ENCODE data around the gene LRRC7.

- TF ChIP-seq CTCF (IDR thresholded peaks at IDR 0.05) (no peak), EP300 (IDR thresholded peaks at IDR 0.05) (no peak)
These were observed 573.2 kb downstream of the LRRC7 start for GRCh38 chr1:70140894-70141293.

Measured in gastroesophageal sphincter (tissue), 3 donors.